Astrocyte (in vitro differentiated cells and primary cell): ENCODE results near the gene ABHD17B. TPM values are rescaled to one million over a fixed set of nuclear protein-coding genes. Genes with fewer than 3 reads are reported as not detected.

ENCODE experiments used
- DNase-seq: peaks from one replicate; pipeline ENCODE4 v3.0.0-alpha.2; 2010; ENCODE audit warnings: low read depth
- FAIRE-seq: peaks from 2 replicates; lab custom pipeline; 2011; peaks lifted over from hg19 to GRCh38; lab: Jason Lieb, UNC
- H2AFZ ChIP-seq: 2 replicates; pipeline ENCODE4 v1.6.0; 2012; ENCODE audit warnings: low read depth, low read length, inconsistent platforms
- H3K27ac ChIP-seq: 2 replicates; pipeline ENCODE4 v1.5.1; 2011; ENCODE audit warnings: low read depth, low read length, inconsistent platforms
- H3K27me3 ChIP-seq: 2 replicates; pipeline ENCODE4 v1.6.0; 2011; ENCODE audit warnings: low read length, inconsistent platforms; ENCODE audit not compliant: insufficient read depth
- H3K36me3 ChIP-seq: 2 replicates; pipeline ENCODE4 v1.5.1; 2011; ENCODE audit warnings: low read length, inconsistent platforms; ENCODE audit not compliant: insufficient read depth
- H3K4me1 ChIP-seq: 2 replicates; pipeline ENCODE4 v1.5.1; 2011; ENCODE audit warnings: low read length, inconsistent platforms; ENCODE audit not compliant: insufficient read depth
- H3K4me2 ChIP-seq: 2 replicates; pipeline ENCODE4 v1.6.0; 2012; ENCODE audit warnings: low read length, inconsistent platforms
- H3K4me3 ChIP-seq: 2 replicates; pipeline ENCODE4 v1.5.1; 2011; ENCODE audit warnings: low read depth, mild to moderate bottlenecking, low read length, inconsistent platforms; ENCODE audit not compliant: insufficient read depth
- H3K79me2 ChIP-seq: 2 replicates; pipeline ENCODE4 v1.6.0; 2012; ENCODE audit warnings: mild to moderate bottlenecking, low read length, inconsistent platforms; ENCODE audit not compliant: insufficient read depth
- H3K9ac ChIP-seq: 2 replicates; pipeline ENCODE4 v1.6.0; 2012; ENCODE audit warnings: mild to moderate bottlenecking, low read length, inconsistent platforms
- H3K9me3 ChIP-seq: 2 replicates; pipeline ENCODE4 v1.5.1; 2012; ENCODE audit warnings: low read depth, mild to moderate bottlenecking, low read length, inconsistent platforms; ENCODE audit not compliant: insufficient read depth
- H4K20me1 ChIP-seq: 2 replicates; pipeline ENCODE4 v1.6.0; 2012; ENCODE audit warnings: low read length, inconsistent platforms; ENCODE audit not compliant: insufficient read depth
- H3K27ac Mint-ChIP-seq: one replicate; pipeline ENCODE4 v1.8.0; 2021; ENCODE audit warnings: mild to moderate bottlenecking, mixed read lengths; ENCODE audit not compliant: unreplicated experiment
- H3K27me3 Mint-ChIP-seq: one replicate; pipeline ENCODE4 v1.8.0; 2021; ENCODE audit warnings: low read depth, mixed read lengths; ENCODE audit not compliant: unreplicated experiment
- H3K36me3 Mint-ChIP-seq: one replicate; pipeline ENCODE4 v1.8.0; 2021; ENCODE audit warnings: low read depth, mixed read lengths; ENCODE audit not compliant: unreplicated experiment
- H3K4me1 Mint-ChIP-seq: one replicate; pipeline ENCODE4 v1.8.0; 2021; ENCODE audit warnings: low read depth, mixed read lengths; ENCODE audit not compliant: unreplicated experiment
- H3K4me3 Mint-ChIP-seq: one replicate; pipeline ENCODE4 v1.8.0; 2021; ENCODE audit warnings: mild to moderate bottlenecking, moderate library complexity, mixed read lengths; ENCODE audit not compliant: unreplicated experiment
- H3K9me3 Mint-ChIP-seq: one replicate; pipeline ENCODE4 v1.8.0; 2021; ENCODE audit warnings: mild to moderate bottlenecking, mixed read lengths; ENCODE audit not compliant: unreplicated experiment
- EZH2 ChIP-seq: IDR thresholded peaks from 2 replicates; pipeline ENCODE4 v1.6.1; 2012; ENCODE audit warnings: mild to moderate bottlenecking, low read length, inconsistent platforms; ENCODE audit not compliant: insufficient read depth
- total RNA-seq: library from RNA; stranded (reverse); gene quantifications from 2 replicates; pipeline ENCODE4 v1.2.1, GENCODE V29; 2021
- TF ChIP-seq, protein P1 (sequence below): IDR thresholded peaks from 2 replicates; pipeline ENCODE4 v1.5.1; 2011; ENCODE audit warnings: low read depth, mild to moderate bottlenecking, inconsistent platforms, low read length, moderate library complexity; ENCODE audit not compliant: insufficient read depth

The ABHD17B gene
- total RNA-seq, 1 donor from 2014 or later, result 21.3 TPM

GRCh38 chr9:71918419-71918818 lies 7.4 kb upstream of the ABHD17B start:
- FAIRE-seq (no peak), DNase-seq (no peak)
- Histone ChIP-seq H3K4me2 (no peak overlapping the region), H3K4me3 (no peak overlapping the region), H3K9ac (no peak overlapping the region), H3K27ac (no peak overlapping the region), H3K4me1 (peaks cover 6% of the 10 kb centered on the region), H4K20me1 (peaks cover 8% of the 10 kb centered on the region), H2AFZ (no peak overlapping the region), H3K27me3 (no peaks in the 10 kb centered on the region), H3K79me2 (peaks cover 64% of the 10 kb centered on the region), H3K9me3 (no peaks in the 10 kb centered on the region), H3K36me3 (no peaks in the 10 kb centered on the region)
- Mint-ChIP-seq H3K27ac (no peak overlapping the region), H3K36me3 (peaks cover 18% of the 10 kb centered on the region), H3K9me3 (no peaks in the 10 kb centered on the region), H3K4me3 (no peak overlapping the region), H3K4me1 (peaks cover 20% of the 10 kb centered on the region), H3K27me3 (no peaks in the 10 kb centered on the region)
- TF ChIP-seq, protein P1, sequence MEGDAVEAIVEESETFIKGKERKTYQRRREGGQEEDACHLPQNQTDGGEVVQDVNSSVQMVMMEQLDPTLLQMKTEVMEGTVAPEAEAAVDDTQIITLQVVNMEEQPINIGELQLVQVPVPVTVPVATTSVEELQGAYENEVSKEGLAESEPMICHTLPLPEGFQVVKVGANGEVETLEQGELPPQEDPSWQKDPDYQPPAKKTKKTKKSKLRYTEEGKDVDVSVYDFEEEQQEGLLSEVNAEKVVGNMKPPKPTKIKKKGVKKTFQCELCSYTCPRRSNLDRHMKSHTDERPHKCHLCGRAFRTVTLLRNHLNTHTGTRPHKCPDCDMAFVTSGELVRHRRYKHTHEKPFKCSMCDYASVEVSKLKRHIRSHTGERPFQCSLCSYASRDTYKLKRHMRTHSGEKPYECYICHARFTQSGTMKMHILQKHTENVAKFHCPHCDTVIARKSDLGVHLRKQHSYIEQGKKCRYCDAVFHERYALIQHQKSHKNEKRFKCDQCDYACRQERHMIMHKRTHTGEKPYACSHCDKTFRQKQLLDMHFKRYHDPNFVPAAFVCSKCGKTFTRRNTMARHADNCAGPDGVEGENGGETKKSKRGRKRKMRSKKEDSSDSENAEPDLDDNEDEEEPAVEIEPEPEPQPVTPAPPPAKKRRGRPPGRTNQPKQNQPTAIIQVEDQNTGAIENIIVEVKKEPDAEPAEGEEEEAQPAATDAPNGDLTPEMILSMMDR, result no peak
- no peak for TF ChIP-seq EZH2

DNA sequence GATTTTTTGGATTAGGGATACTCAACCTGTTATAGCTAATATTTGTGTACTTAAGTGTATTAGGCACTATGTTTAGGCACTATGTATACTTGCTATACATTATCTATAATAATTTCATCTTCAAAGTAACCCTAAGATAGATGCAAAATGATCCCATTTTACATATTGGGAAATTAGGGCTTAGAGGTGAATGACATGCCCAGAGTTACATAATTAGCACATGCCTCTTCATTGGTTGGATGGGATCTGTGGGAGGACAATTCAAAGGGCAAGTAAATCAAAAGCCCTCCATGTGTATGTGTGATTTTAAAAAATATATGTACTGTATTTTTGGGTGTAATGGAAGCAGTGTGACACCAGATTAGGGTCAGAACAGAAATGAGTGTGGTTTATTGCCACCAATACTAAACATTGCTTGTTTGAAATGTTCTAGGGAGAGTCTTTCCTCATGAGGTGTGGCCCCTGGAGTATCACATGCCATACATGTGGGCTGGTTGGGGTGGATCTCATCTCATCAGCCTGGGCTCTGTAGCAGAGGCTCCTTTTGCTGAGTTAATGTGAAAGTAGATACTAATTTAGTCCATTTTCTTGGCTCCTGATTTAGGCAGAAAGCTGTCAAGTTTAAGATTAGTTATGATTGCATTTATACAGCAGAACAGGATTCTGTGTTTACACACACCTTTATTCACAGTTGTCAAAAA lies 6.0 kb upstream of the ABHD17B start:
- peaks cover 10% of the 10 kb centered on the region for H3K36me3 Mint-ChIP-seq
- Histone ChIP-seq H4K20me1 (peaks cover 13% of the 10 kb centered on the region), H3K9me3 (no peaks in the 10 kb centered on the region), H3K27me3 (no peaks in the 10 kb centered on the region), H3K4me2 (no peak overlapping the region), H3K4me3 (no peak overlapping the region), H3K4me1 (peaks cover 13% of the 10 kb centered on the region), H3K27ac (no peak overlapping the region), H3K9ac (no peak overlapping the region), H2AFZ (no peak overlapping the region), H3K79me2 (peaks cover 74% of the 10 kb centered on the region), H3K36me3 (no peaks in the 10 kb centered on the region)
- H3K27ac Mint-ChIP-seq, result no peak overlapping the region
- DNase-seq (no peak), FAIRE-seq (no peak)
- H3K9me3 Mint-ChIP-seq, result no peaks in the 10 kb centered on the region
- no peak for TF ChIP-seq EZH2
- TF ChIP-seq, protein P1, result no peak
- no peak overlapping the region for H3K4me3 Mint-ChIP-seq
- no peaks in the 10 kb centered on the region for H3K27me3 Mint-ChIP-seq
- H3K4me1 Mint-ChIP-seq, result peaks cover 26% of the 10 kb centered on the region

GRCh38 chr9:71915495-71915894 lies 4.5 kb upstream of the ABHD17B start:
- H3K4me3 Mint-ChIP-seq, result no peak overlapping the region
- H3K79me2 ChIP-seq, result peaks cover 75% of the 10 kb centered on the region
- H3K27me3 Mint-ChIP-seq, result no peaks in the 10 kb centered on the region
- H3K4me1 Mint-ChIP-seq, result peaks cover 14% of the 10 kb centered on the region
- DNase-seq (no peak), FAIRE-seq (no peak)
- H3K36me3 Mint-ChIP-seq, result peaks cover 9% of the 10 kb centered on the region
- H2AFZ ChIP-seq, result no peak overlapping the region
- H3K9me3 Mint-ChIP-seq, result no peaks in the 10 kb centered on the region
- no peaks in the 10 kb centered on the region for H3K36me3 ChIP-seq
- no peaks in the 10 kb centered on the region for H3K9me3 ChIP-seq
- H3K27ac ChIP-seq, result no peak overlapping the region
- H3K27me3 ChIP-seq, result no peaks in the 10 kb centered on the region
- H3K4me2 ChIP-seq, result no peak overlapping the region
- H3K4me1 ChIP-seq, result peaks cover 7% of the 10 kb centered on the region
- H4K20me1 ChIP-seq, result peaks cover 13% of the 10 kb centered on the region
- no peak overlapping the region for H3K9ac ChIP-seq
- TF ChIP-seq EZH2, result no peak
- TF ChIP-seq, protein P1, result no peak
- H3K4me3 ChIP-seq, result no peak overlapping the region
- H3K27ac Mint-ChIP-seq, result no peak overlapping the region
